Measurements from ENCODE around the gene DLG2. TPM values are rescaled to one million over a fixed set of nuclear protein-coding genes. Genes with fewer than 3 reads are reported as not detected.

DLG2 gene
- total and polyA plus RNA-seq, 2 of the 8 experiments (the other 6 are each of a cell fraction or from before 2014, with no cell fraction given): 1.7 to 14.3 TPM

GRCh38 chr11:85534806-85535205 lies 92.3 kb downstream of the DLG2 start:
- Histone ChIP-seq H4K91ac (replicated peaks; ENCODE audit: insufficient read length, low read length) (no peak overlapping the region), H2AFZ (ENCODE audit: low read length) (no peak overlapping the region), H2BK12ac (ENCODE audit: low read depth, low read length) (no peak overlapping the region), H4K8ac (ENCODE audit: extremely low read depth, insufficient read depth, low read length) (no peak overlapping the region), H3K4me2 (ENCODE audit: insufficient read depth in 1 of 2, low read depth in 2 of 2, low read length in 2 of 2) (no peak overlapping the region), H4K5ac (ENCODE audit: insufficient read length, low read depth, low read length) (no peak overlapping the region), H3K27ac (ENCODE audit: low read depth, low read length) (no peak overlapping the region), H3K18ac (ENCODE audit: extremely low read depth, low read length) (no peak overlapping the region), H3K56ac (replicated peaks; ENCODE audit: insufficient read length, low read depth, low read length) (no peak overlapping the region), H3K4me3 (ENCODE audit: extremely low read depth in 1 of 4, insufficient read depth in 2 of 4, low read depth in 3 of 4, low read length in 4 of 4) (no peak overlapping the region), H3K4ac (replicated peaks; ENCODE audit: insufficient read length, low read depth, low read length) (no peak overlapping the region), H3K79me2 (ENCODE audit: control insufficient read depth in 1 of 2, insufficient read depth in 2 of 2, low read length in 2 of 2) (no peaks in the 10 kb centered on the region), H3K9me3 (ENCODE audit: insufficient read depth in 2 of 2, low read depth in 1 of 2, low read length in 1 of 2) (peaks cover 3 to 6% of the 10 kb centered on the region in 2 experiments; a peak in 3 of 4 replicates), H2BK120ac (replicated peaks; ENCODE audit: low read depth, low read length) (no peak overlapping the region), H3K27me3 (replicated peaks in 1 of 4; ENCODE audit: control insufficient read depth in 3 of 4, extremely low read depth in 1 of 4, insufficient read depth in 3 of 4, low read length in 3 of 4) (no peaks in the 10 kb centered on the region), H3K23me2 (ENCODE audit: low read depth, low read length) (no peaks in the 10 kb centered on the region), H2BK20ac (ENCODE audit: low read length) (no peak overlapping the region), H3K36me3 (ENCODE audit: control insufficient read depth in 2 of 4, insufficient read depth in 4 of 4, low read length in 3 of 4) (no peaks in the 10 kb centered on the region; a peak in 1 of 8 replicates), H4K20me1 (replicated peaks in 1 of 2; ENCODE audit: control insufficient read depth in 1 of 2, insufficient read depth in 2 of 2, low read length in 2 of 2) (no peaks in the 10 kb centered on the region), H3K4me1 (replicated peaks in 1 of 4; ENCODE audit: control insufficient read depth in 3 of 4, insufficient read depth in 4 of 4, low read length in 3 of 4) (peaks cover 2 to 6% (median 5%) of the 10 kb centered on the region in 4 experiments; a peak in 6 of 7 replicates), H3K79me1 (ENCODE audit: low read depth, low read length) (no peaks in the 10 kb centered on the region), H2BK15ac (ENCODE audit: low read length) (no peak overlapping the region), H3K23ac (ENCODE audit: insufficient read length) (no peak overlapping the region), H2AK5ac (ENCODE audit: low read depth, low read length) (no peak overlapping the region), H3K9ac (replicated peaks in 1 of 4; ENCODE audit: extremely low read depth in 1 of 4, low read depth in 3 of 4, low read length in 3 of 4) (no peak overlapping the region), H2BK5ac (ENCODE audit: low read depth, low read length) (no peak overlapping the region), H3K14ac (ENCODE audit: insufficient read length) (no peak overlapping the region)
- ChIA-PET POLR2A (ENCODE audit: partially characterized antibody) (no interaction called here), CTCF (ENCODE audit: partially characterized antibody) (no interaction called here)
- 95% methylated on average over 3 of the region's 3 CpGs; no CpG with 5 or more reads in 1 of the 2 experiments for WGBS, 2 experiments (ENCODE audit: extremely low coverage in 1 of 2, insufficient coverage in 1 of 2, insufficient read length in 1 of 2, insufficient replicate concordance in 2 of 2, low coverage in 1 of 2, low lambda C conversion rate in 2 of 2, missing lambda C conversion rate in 1 of 2)
- DNase-seq (ENCODE audit: low read depth in 1 of 2, low spot score in 2 of 2) (no peak), FAIRE-seq (no peak)
- TF ChIP-seq TAF7 (optimal IDR thresholded peaks at IDR 0.05; ENCODE audit: borderline replicate concordance, low read depth, low read length) (no peak), E2F6 (IDR thresholded peaks at IDR 0.05) (no peak), ATF3 (IDR thresholded peaks at IDR 0.05; ENCODE audit: insufficient read depth, low read depth, low read length) (no peak), MAFK (IDR thresholded peaks at IDR 0.05; ENCODE audit: low read depth, low read length) (no peak), PHF8 (conservative IDR thresholded peaks at IDR 0.05; ENCODE audit: low read depth, low read length) (no peak), SAP30 (IDR thresholded peaks at IDR 0.05; ENCODE audit: insufficient read depth, insufficient replicate concordance, low read length) (no peak)
